HG02642 (cell line): Measurements from ENCODE around the gene PYCARD.
"Not testable (repeated sequence)": the region's sequence is repeated elsewhere in the genome, so short reads cannot be mapped to it uniquely, and the experiment has no call there.

Source experiments
- ATAC-seq: cut with Tn5 transposase; IDR thresholded peaks from one replicate; pipeline ENCODE4 v1.9.1; 2021; ENCODE audit warnings: mild to moderate bottlenecking; ENCODE audit not compliant: unreplicated experiment, poor library complexity

PYCARD gene

DNA sequence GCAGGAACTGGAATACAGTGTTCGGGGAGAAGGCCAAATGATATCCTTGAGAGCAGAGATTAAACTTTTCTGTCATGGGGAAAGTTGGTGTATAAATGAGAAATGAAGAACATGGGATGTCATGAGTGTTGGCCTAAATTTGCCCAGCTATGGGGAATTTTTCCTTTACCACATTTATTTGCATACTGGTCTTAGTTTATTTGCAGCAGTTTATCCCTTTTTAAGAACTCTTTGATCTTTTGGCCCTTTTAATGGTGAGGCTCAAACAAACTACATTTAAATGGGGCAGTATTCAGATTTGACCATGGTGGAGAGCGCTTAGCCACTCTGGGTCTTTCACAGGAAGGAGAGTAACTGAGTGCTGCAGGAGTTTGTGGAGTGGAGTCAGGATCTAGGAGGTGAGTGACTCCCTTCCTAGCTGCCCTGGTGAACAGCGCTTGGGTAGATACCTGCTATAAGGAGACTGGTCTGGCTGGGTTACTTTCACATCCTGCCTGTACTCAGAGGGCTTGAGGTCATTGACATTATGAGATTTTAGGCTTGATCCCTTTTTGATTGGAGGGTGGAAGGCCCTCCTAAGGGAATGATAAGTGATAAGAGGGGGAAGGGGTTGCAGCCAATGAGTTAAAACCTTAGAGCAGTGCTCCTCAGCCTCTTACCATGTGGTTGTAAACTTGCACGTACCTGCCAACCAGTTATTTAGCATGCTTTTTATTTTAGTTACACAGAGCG lies 10.7 kb downstream of the PYCARD start:
- no peak for ATAC-seq

DNA sequence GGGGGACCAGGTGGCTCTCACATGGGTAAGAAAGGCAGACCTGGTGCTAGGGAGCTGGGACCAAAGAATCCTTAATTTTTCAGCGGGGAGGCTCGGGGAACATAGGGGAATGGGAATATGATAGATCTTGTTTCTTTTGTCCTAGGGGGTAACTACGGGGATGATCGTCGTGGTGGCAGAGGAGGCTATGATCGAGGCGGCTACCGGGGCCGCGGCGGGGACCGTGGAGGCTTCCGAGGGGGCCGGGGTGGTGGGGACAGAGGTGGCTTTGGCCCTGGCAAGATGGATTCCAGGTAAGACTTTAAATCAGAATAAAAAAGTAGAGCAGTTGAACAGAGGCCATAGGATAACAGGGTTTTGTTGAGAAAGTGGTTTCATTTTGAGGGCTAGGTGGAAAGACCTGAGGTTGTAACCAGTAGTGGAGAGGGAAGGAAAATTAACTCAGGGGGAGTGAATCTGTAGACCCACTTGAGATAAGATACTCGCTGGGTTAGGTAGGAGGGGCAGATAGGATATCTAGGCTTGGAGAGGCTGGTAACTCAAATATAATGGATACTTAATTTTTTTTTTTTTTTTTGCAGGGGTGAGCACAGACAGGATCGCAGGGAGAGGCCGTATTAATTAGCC lies 11.6 kb downstream of the PYCARD start:
- no peak for ATAC-seq

DNA sequence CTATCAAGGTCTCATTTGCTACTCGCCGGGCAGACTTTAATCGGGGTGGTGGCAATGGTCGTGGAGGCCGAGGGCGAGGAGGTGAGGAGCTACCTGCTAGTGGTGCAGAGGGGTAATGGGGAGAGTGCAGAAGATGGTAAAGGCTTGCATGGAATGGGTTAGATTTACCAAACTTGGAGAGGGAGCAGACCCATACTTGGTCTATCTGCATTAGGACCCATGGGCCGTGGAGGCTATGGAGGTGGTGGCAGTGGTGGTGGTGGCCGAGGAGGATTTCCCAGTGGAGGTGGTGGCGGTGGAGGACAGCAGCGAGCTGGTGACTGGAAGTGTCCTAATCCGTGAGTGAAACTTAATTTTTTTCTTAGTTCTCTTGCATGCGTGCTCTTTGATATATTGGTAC lies 12.5 kb downstream of the PYCARD start:
- no peak for ATAC-seq

DNA sequence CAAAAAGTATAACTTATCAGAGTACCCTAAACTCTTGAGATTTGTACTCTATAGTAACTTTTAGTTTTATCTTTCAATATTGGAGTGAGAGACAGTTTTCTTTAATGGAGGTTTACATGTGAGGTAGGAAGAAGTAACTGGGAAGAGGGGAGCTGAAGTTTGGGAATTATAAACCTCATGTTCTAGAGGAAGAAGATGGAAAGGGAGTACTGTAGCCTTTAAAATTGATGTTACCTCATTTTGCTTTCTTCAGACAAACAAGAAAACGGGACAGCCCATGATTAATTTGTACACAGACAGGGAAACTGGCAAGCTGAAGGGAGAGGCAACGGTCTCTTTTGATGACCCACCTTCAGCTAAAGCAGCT lies 13.2 kb downstream of the PYCARD start:
- ATAC-seq: no peak

DNA sequence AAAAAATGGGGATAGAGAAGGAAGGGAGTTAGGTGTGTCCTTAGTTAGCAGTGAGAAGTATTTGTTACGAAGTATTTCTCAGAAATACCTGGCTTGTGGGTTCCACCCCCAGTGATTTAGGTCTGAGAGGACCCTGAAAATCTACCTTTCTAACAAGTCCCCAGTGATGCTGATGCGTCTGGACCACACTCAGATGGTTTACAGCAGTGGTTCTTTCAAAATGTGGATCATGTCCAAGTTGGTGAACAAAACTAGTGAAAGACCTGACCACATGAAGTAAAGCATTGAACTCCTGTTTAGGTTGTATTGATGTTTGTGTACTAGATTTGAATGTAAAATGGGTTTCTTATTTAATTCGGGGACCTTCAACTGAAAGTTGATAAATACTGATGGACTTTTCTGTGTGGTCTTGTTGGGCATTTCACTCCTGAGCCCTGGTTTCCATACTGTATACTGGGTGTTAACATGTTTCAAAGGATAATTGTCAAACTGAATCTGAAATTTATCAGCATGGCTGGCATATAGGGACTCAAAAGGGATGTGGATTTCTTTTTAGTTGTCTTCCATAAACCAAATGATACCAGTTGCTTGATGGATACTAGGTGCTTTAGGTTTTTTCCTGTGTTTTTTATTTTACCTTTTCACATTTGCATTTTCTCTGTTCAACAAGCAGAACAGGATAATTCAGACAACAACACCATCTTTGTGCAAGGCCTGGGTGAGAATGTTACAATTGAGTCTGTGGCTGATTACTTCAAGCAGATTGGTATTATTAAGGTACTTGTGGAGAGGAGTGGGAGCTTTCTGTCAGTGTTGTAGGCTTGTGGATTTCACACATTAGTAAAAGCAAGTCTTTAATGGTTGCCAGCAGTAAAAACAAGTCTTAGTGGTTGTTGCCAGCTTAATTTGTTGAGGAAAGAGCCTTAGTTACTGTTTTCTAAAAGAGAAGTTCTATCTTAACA lies 13.8 kb downstream of the PYCARD start:
- no peak for ATAC-seq

DNA sequence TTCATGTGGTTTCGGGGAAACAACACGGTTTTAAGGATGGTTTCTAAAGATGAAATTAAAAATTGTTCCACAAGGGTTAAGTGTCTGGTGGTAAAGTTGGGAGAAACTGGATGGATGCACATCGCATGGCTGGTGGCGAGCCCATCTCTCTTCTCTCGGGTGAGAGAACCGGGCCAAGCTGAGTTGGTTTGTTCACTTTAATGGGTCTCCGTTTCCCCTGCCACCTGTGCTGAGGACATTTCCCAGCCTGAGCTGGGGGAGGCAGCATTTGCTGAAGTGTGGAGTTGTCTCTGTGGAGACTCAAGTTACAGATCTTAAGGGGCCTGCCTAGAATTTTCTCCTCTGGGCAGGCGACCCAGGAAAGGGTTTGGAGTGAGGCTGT lies 14.8 kb downstream of the PYCARD start:
- ATAC-seq: no peak

DNA sequence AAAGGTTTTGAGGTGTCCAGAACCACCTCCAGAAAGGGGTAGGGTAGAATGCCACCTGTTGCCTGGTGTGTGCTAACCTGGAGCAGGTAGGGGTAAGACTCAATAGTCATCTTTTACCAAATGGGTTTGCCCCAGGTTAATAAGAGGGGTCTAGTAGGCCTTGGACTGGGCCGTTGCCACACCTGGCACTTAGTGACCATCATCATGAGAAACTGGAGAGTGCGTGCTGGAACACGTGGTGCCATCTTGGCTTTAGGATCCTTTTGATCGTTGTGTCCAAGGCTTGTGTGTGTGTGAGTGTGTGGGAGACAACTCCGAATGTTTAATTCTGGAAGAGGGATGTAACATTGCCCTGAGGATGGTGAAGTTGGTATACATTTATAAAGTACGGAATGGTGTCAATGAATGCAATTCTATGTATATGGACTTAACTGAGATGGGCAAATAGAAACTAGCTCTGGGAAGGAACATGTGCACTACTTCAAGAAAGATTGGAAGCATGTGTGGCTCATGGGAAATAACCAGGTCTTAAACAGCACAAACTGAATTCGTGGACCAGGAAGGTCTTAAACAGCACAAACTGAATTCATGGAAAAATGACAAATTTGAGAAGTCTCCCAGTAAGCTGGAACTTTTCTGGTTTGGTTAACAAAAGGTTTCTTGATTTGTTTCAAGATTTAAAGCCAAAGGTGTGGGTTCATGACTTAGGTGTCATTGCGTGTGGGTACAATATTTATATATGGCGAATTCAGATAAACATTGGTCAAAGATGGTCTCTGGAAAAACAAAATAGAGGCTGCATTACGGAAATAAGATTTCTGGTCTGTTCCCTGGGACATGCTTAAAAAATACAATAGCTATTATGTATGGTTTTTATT lies 15.4 kb downstream of the PYCARD start:
- ATAC-seq: no peak

DNA sequence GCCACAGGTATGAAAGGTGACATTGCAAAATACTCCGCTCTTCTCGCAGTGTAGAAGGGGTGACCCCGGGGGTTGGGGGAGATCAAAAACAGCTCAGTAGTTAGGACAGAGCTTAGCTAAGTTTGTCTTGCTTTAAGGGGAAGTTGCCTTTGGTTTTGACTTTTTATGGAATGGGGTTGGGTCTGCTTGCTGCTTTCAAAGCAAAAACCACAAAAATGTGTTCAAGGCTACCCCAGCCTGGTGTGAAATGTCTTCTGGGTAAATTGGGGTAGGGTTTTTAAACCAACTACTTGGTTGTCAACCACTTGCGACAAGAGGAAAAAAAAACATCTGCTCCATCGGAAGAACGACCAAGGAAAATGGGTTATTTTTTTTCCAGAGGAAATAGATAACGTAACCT lies 16.4 kb downstream of the PYCARD start:
- no peak for ATAC-seq

DNA sequence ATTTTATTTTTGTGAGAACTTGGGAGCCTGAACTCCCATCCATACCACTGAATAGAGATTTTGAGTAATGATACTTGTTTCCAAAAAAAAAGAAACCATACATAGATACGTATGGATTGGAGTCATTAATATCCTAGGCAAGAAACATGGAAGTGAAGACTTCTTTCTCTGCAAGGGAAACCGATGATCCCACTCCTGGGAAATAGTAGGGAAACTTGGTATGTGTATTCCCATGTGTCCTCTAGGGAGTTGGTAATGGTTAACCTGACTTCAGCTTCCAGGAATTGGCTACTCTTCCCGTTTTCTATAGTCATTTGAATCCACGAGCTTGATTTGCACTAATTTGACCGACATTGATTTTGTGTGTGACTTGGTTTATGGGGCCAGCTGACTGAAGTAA lies 17.2 kb downstream of the PYCARD start:
- no peak for ATAC-seq

DNA sequence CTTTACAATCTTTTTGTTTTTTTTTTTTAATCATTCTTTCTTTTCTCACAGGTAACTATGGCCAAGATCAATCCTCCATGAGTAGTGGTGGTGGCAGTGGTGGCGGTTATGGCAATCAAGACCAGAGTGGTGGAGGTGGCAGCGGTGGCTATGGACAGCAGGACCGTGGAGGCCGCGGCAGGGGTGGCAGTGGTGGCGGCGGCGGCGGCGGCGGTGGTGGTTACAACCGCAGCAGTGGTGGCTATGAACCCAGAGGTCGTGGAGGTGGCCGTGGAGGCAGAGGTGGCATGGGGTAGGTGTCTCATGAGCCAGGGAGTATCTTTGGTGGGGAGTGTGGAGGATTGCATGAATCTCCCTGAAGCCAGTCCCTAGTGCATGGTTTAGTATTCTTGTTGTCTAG lies 17.7 kb downstream of the PYCARD start:
- no peak for ATAC-seq

DNA sequence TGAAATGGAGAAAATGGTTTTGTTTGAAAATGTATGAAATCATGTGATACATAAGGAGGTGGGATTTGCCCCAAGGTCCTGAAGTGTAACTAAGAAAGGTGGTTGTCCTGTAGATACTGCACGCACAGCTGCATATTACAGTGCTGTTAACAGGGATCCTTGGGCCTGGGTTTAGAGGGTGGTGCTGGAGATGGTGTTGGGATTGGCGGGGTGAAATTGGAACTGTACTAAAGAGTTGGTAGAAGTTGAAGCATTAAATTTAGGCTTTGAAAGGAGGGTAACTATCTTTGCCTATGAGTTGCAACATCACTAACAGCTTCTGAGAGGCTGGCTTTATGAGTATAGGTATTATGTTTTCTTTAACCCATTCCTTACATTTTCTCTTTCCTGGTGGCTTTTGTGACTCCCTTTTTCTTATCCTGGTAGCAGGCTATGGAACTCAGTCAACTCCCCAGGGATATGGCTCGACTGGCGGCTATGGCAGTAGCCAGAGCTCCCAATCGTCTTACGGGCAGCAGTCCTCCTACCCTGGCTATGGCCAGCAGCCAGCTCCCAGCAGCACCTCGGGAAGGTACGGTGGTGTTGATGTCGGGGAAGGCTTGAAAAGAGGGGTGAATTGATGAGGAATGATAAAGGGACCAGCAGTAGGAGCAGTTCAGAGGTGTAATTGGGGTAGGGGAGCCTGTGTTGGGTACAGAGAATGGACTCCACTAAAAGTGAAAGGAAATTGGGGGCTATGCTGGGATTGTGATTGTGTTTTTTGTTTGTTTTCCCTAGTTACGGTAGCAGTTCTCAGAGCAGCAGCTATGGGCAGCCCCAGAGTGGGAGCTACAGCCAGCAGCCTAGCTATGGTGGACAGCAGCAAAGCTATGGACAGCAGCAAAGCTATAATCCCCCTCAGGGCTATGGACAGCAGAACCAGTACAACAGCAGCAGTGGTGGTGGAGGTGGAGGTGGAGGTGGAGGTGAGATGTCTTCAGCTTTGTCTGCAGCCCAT lies 18.8 kb downstream of the PYCARD start:
- ATAC-seq: no peak

DNA sequence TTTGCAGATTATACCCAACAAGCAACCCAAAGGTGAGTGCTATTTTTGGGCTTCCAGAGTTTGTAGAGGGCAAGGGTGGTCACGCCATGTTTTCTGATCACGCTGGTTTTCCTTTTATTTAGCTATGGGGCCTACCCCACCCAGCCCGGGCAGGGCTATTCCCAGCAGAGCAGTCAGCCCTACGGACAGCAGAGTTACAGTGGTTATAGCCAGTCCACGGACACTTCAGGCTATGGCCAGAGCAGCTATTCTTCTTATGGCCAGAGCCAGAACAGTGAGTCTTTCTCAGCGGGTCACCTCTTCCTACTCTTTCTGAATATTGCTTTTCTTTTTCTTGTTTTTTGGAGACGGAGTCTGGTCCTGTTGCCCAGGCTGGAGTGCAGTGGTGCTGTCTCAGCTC lies 20.2 kb downstream of the PYCARD start:
- no peak for ATAC-seq

DNA sequence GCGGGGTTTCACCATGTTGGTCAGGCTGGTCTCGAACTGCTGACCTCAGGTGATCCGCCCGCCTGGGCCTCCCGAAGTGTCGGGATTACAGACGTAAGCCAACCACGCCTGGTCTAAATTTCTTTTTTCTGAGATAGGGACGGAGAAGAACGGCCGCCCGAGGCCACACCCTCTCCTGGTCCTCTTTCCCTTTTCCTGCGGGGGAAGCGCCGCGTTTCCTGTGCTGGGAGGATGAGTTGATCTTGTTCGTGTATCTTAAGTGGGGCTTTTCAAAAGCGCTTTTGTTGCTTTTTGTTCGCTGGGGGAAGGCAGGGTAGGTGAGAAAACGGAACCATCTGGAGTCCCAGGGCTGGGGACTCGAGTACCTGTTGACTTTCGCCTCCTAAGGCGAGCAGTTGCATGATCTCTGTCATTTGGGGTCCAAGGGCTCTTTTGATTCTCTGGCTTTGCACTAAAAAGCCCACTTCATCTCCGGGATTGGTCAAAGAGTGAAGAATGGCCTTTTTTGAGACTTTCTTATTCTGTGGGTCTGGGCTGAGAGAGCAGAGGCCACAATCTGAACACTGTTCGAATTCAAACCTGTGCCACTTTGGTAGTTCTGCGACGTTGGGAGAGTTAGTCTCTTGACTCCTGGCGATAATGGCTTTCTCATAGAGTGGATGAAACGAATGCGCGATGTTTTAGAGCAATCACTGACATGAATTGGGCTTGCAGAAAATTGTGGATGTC lies 21.3 kb downstream of the PYCARD start:
- ATAC-seq: no peak

DNA sequence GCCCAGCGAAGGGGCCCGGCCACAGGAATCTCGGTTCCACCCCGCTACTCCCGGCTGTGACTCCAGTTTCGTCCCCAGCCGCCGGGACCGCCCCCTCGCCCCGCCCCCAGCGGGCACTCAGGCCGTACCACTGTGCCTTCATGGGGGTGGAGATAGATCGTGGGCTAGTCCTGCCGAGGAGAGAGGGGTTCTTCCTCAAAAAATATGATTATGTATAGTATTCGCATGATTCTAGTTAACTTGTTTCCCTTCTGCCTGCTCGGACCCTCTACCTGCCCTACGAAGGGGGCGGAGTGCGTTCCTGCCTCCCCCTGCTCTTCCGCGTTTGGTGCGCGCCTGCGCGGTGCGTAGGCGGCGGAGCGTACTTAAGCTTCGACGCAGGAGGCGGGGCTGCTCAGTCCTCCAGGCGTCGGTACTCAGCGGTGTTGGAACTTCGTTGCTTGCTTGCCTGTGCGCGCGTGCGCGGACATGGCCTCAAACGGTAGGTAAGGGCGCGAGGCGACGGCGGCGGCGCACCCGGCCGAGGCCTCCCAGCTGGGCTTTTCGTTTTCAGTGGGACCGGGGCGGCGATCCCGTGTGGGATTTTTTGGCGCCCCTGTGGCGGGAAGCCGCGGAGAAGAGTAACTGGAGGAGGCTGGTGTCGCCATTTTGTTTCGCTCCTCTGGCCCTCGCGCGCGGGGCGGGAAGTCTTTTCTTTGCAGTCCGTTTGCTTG lies 22.7 kb downstream of the PYCARD start, which contains the start of gene FUS:
Gene FUS, plus strand, starts transcription at position 393 of the 713 bp plus-strand sequence. Its CDS starts 76 bp downstream, at position 469.
- peak; percentile 73 for ATAC-seq

DNA sequence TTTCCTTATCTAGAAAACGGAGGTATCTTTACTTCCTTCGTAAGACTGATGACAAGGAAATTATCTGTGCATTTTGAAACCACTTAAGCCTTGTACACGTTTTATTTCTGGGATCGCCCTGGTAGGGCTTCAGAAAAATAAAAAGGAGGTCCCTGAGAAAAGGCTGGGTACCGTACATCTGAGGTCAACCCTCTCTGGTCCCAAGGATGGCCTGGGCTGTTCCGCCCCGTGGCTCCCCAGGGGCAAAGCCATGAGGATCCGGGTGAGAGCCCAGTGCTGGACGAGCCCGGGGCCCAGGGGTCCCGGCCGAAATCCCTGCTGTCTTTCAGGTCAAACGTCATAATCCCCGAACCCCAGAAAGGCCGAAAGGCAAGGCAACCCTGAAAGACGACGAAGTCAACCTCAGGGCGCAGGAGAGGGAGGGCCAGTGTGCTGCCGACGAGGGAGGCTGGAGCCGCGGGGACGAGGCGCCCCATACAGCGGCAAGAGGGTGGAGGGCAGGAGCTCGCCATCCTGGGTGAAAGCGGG lies 23.3 kb downstream of the PYCARD start:
- no peak for ATAC-seq

DNA sequence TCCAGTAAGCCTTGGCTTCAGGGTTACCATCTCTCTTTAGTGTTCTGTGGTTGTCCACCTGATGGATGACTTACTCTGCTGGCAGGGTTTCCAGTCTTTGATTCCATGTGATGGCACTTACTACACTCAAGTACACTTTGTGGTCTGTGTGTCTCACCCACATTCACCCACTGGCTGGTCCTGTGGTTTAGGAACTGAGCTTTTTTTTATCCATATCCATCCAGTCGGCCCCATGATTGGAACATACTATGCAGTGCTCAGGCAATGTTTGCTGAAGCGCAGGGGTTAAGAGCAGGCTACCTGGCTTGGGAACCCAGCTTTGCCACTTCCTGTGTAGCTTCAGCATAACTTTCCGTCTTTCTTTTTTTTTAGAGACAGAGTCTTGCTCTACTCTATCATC lies 25.4 kb downstream of the PYCARD start:
- ATAC-seq: no peak

DNA sequence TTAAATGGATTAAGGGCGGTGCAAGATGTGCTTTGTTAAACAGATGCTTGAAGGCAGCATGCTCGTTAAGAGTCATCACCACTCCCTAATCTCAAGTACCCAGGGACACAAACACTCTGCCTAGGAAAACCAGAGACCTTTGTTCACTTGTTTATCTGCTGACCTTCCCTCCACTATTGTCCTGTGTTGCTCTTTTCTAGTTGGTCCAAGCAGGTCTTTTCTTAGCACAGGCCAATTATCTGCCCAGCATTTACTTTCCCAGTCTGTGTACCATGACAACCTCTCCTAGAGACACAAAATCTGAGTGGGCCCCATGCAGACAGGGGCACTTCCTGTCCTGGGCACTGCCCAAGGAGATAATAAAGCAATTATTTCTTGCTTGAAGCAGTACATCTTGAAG lies 32.5 kb downstream of the PYCARD start:
- ATAC-seq: not testable (repeated sequence)
